H1 (cell line): ENCODE measurements around the gene PDE5A. TPM values are rescaled to one million over a fixed set of nuclear protein-coding genes. Genes with fewer than 3 reads are reported as not detected.

Experiments
- CTCF ChIA-PET: fragments of 300-600 bp; sonication (Branson Sonifier 250); formaldehyde crosslinking; loops from one replicate; lab custom pipeline; 2021; ENCODE audit not compliant: partially characterized antibody; lab: Charles Lee
- POLR2A ChIA-PET: fragments of 300-600 bp; sonication (Branson Sonifier 250); formaldehyde crosslinking; loops from one replicate; lab custom pipeline; 2021; ENCODE audit warnings: inconsistent platforms; ENCODE audit not compliant: partially characterized antibody; lab: Charles Lee
- DNase-seq, 2 experiments: peaks; one replicate each; pipeline versions ENCODE4 v3.0.0 to v3.0.0-alpha.2; 2010 to 2022; ENCODE audit warnings: low spot score in 2 of 2, low read depth in 1 of 2, mixed read lengths in 1 of 2
- FAIRE-seq: peaks from 2 replicates; lab custom pipeline; 2011; peaks lifted over from hg19 to GRCh38; lab: Jason Lieb, UNC
- H2AFZ ChIP-seq: 2 replicates; pipeline ENCODE4 v1.8.1; 2012; ENCODE audit warnings: low read length, inconsistent platforms
- H2AK5ac ChIP-seq: 2 replicates; pipeline ENCODE4 v1.6.1; 2013; ENCODE audit warnings: low read depth, low read length
- H2BK120ac ChIP-seq: replicated peaks from 2 replicates; pipeline ENCODE3; 2013; ENCODE audit warnings: low read depth, low read length, inconsistent platforms
- H2BK12ac ChIP-seq: 2 replicates; pipeline ENCODE4 v1.6.1; 2013; ENCODE audit warnings: low read depth, low read length
- H2BK15ac ChIP-seq: 2 replicates; pipeline ENCODE4 v1.6.1; 2013; ENCODE audit warnings: low read length
- H2BK20ac ChIP-seq: 2 replicates; pipeline ENCODE4 v1.6.1; 2013; ENCODE audit warnings: low read length
- H2BK5ac ChIP-seq: 2 replicates; pipeline ENCODE4 v1.6.1; 2013; ENCODE audit warnings: low read depth, low read length
- H3K14ac ChIP-seq: 2 replicates; pipeline ENCODE4 v1.6.1; 2013; ENCODE audit warnings: inconsistent platforms; ENCODE audit not compliant: insufficient read length
- H3K18ac ChIP-seq: 2 replicates; pipeline ENCODE4 v1.6.1; 2013; ENCODE audit warnings: low read length; ENCODE audit errors: extremely low read depth
- H3K23ac ChIP-seq: 2 replicates; pipeline ENCODE4 v1.6.1; 2013; ENCODE audit warnings: inconsistent platforms; ENCODE audit not compliant: insufficient read length
- H3K23me2 ChIP-seq: 2 replicates; pipeline ENCODE4 v1.6.1; 2013; ENCODE audit warnings: low read depth, low read length
- H3K27ac ChIP-seq: 2 replicates; pipeline ENCODE4 v1.6.1; 2011; ENCODE audit warnings: low read depth, low read length, inconsistent platforms
- H3K27me3 ChIP-seq, 4 experiments: replicated peaks in 1 of 4; 1 replicate in 1 of 4; 2 replicates in 3 of 4; pipeline versions ENCODE4 v1.6.1 to v1.8.1; 2011 to 2013; ENCODE audit warnings: low read length in 3 of 4, mild to moderate bottlenecking in 3 of 4, inconsistent platforms in 2 of 4, mixed read lengths in 2 of 4, moderate library complexity in 1 of 4; ENCODE audit not compliant: control insufficient read depth in 3 of 4, insufficient read depth in 3 of 4; ENCODE audit errors: extremely low read depth in 1 of 4
- H3K36me3 ChIP-seq, 4 experiments: 2 replicates each; pipeline versions ENCODE4 v1.6.1 to v1.8.1; 2011 to 2013; ENCODE audit warnings: mild to moderate bottlenecking in 4 of 4, low read length in 3 of 4, moderate library complexity in 2 of 4, control low read depth in 1 of 4, inconsistent platforms in 1 of 4; ENCODE audit not compliant: insufficient read depth in 4 of 4, control insufficient read depth in 2 of 4
- H3K4ac ChIP-seq: replicated peaks from 2 replicates; pipeline ENCODE3; 2013; ENCODE audit warnings: low read length, low read depth, mixed read lengths, inconsistent platforms; ENCODE audit not compliant: insufficient read length
- H3K4me1 ChIP-seq, 4 experiments: replicated peaks in 1 of 4; 1 replicate in 1 of 4; 2 replicates in 3 of 4; pipeline versions ENCODE4 v1.6.1 to v1.8.1; 2011 to 2013; ENCODE audit warnings: low read length in 3 of 4, inconsistent platforms in 2 of 4, mixed read lengths in 1 of 4; ENCODE audit not compliant: insufficient read depth in 4 of 4, control insufficient read depth in 3 of 4
- H3K4me2 ChIP-seq, 2 experiments: 2 replicates each; pipeline versions ENCODE4 v1.6.1 to v1.8.1; 2011 to 2013; ENCODE audit warnings: low read depth in 2 of 2, low read length in 2 of 2, control low read depth in 1 of 2, inconsistent platforms in 1 of 2, mild to moderate bottlenecking in 1 of 2; ENCODE audit not compliant: insufficient read depth in 1 of 2
- H3K4me3 ChIP-seq, 4 experiments: fragments of 200-600, 300-600 bp in 1 of 4; sonication (generic), shearing (Covaris generic), sonication (Bioruptor Twin) in 1 of 4; 2 replicates each; pipeline versions ENCODE4 v1.5.1 to v1.8.1; 2011 to 2016; ENCODE audit warnings: low read length in 4 of 4, low read depth in 3 of 4, control low read depth in 2 of 4, inconsistent platforms in 2 of 4, mild to moderate bottlenecking in 2 of 4, mixed read lengths in 1 of 4, moderate library complexity in 1 of 4; ENCODE audit not compliant: insufficient read depth in 2 of 4; ENCODE audit errors: extremely low read depth in 1 of 4
- H3K56ac ChIP-seq: replicated peaks from 2 replicates; pipeline ENCODE3; 2013; ENCODE audit warnings: low read depth, mild to moderate bottlenecking, mixed read lengths, low read length, inconsistent platforms; ENCODE audit not compliant: insufficient read length
- H3K79me1 ChIP-seq: 2 replicates; pipeline ENCODE4 v1.6.1; 2013; ENCODE audit warnings: low read depth, low read length, control low read depth
- H3K79me2 ChIP-seq, 2 experiments: 2 replicates each; pipeline versions ENCODE4 v1.6.1 to v1.8.1; 2012 to 2013; ENCODE audit warnings: low read length in 2 of 2, mild to moderate bottlenecking in 2 of 2, inconsistent platforms in 1 of 2; ENCODE audit not compliant: insufficient read depth in 2 of 2, control insufficient read depth in 1 of 2
- H3K9ac ChIP-seq, 4 experiments: replicated peaks in 1 of 4; 1 replicate in 1 of 4; 2 replicates in 3 of 4; pipeline versions ENCODE4 v1.6.1 to v1.8.1; 2011 to 2013; ENCODE audit warnings: low read depth in 3 of 4, low read length in 3 of 4, control low read depth in 2 of 4, mild to moderate bottlenecking in 2 of 4, moderate library complexity in 2 of 4, inconsistent platforms in 1 of 4; ENCODE audit errors: extremely low read depth in 1 of 4
- H3K9me3 ChIP-seq, 2 experiments: 2 replicates each; pipeline versions ENCODE4 v1.6.1 to v1.8.1; 2012 to 2013; ENCODE audit warnings: mild to moderate bottlenecking in 2 of 2, moderate library complexity in 2 of 2, control low read depth in 1 of 2, inconsistent platforms in 1 of 2, low read depth in 1 of 2, low read length in 1 of 2, mixed read lengths in 1 of 2; ENCODE audit not compliant: insufficient read depth in 2 of 2
- H4K20me1 ChIP-seq, 2 experiments: replicated peaks in 1 of 2; 2 replicates each; pipeline versions ENCODE3 to v1.8.1; 2011 to 2013; ENCODE audit warnings: inconsistent platforms in 2 of 2, low read length in 2 of 2, mild to moderate bottlenecking in 1 of 2; ENCODE audit not compliant: insufficient read depth in 2 of 2, control insufficient read depth in 1 of 2
- H4K5ac ChIP-seq: 2 replicates; pipeline ENCODE4 v1.6.1; 2013; ENCODE audit warnings: low read length, low read depth, mixed read lengths, inconsistent platforms; ENCODE audit not compliant: insufficient read length
- H4K8ac ChIP-seq: 2 replicates; pipeline ENCODE4 v1.8.0; 2013; ENCODE audit warnings: mild to moderate bottlenecking, moderate library complexity, low read length, inconsistent platforms; ENCODE audit not compliant: insufficient read depth; ENCODE audit errors: extremely low read depth
- H4K91ac ChIP-seq: replicated peaks from 2 replicates; pipeline ENCODE3; 2013; ENCODE audit warnings: low read length, mixed read lengths, inconsistent platforms; ENCODE audit not compliant: insufficient read length
- EZH2 ChIP-seq: fragments of 200-600 bp; sonication (generic); IDR thresholded peaks from 2 replicates; pipeline ENCODE4 v1.7.1; 2012; ENCODE audit warnings: low read depth, mild to moderate bottlenecking, moderate library complexity, low read length, inconsistent platforms; ENCODE audit not compliant: severe bottlenecking
- GTF2F1 ChIP-seq: IDR thresholded peaks from 2 replicates; pipeline ENCODE4 v1.6.1; 2012; ENCODE audit warnings: low read depth, low read length, improper control_type of control experiment, borderline replicate concordance
- HDAC6 ChIP-seq: IDR thresholded peaks from one replicate; pipeline ENCODE4 v1.7.1; 2012; ENCODE audit warnings: low read depth, mild to moderate bottlenecking, inconsistent platforms, low read length, moderate library complexity
- KDM4A ChIP-seq: IDR thresholded peaks from one replicate; pipeline ENCODE4 v1.7.1; 2012; ENCODE audit warnings: low read depth, mild to moderate bottlenecking, moderate library complexity, low read length, inconsistent platforms; ENCODE audit not compliant: severe bottlenecking
- NRF1 ChIP-seq: IDR thresholded peaks from 2 replicates; pipeline ENCODE4 v1.6.1; 2011; ENCODE audit warnings: mild to moderate bottlenecking, low read depth, low read length, improper control_type of control experiment
- POU5F1 ChIP-seq: IDR thresholded peaks from 2 replicates; pipeline ENCODE4 v1.6.1; 2011; ENCODE audit warnings: low read depth, mild to moderate bottlenecking, low read length, moderate library complexity
- SP2 ChIP-seq: IDR thresholded peaks from 2 replicates; pipeline ENCODE4 v1.6.1; 2012; ENCODE audit warnings: mild to moderate bottlenecking, low read length, inconsistent platforms
- TEAD4 ChIP-seq: IDR thresholded peaks from 2 replicates; pipeline ENCODE4 v1.6.1; 2012; ENCODE audit warnings: low read depth, low read length, inconsistent platforms, mixed read lengths
- polyA plus RNA-seq, 7 experiments: library from polyadenylated mRNA; depleted of rRNA in 3 of 7; stranded (reverse) in 5 of 7; unstranded in 2 of 7; fragments of >200 nt in 5 of 7; fragments of 200-250 nt in 2 of 7; gene quantifications; 1 replicate in 5 of 7; 2 replicates in 1 of 7; 4 replicates in 1 of 7; pipeline versions ENCODE4 v1.2.1 to v1.2.3, GENCODE V29; 2011 to 2013; ENCODE audit warnings: missing spikeins in 2 of 7, mixed read lengths in 2 of 7
- total RNA-seq: library from RNA; stranded (reverse); fragmentation: NEBNext Ultra II Directional; extraction: Animal tissue kit (Norgen Biotek cat#: 25700); gene quantifications from 2 replicates; pipeline ENCODE4 v1.2.1, GENCODE V29; 2021

Gene PDE5A
- total and polyA plus RNA-seq, 2 of the 8 experiments (the other 6 are each of a cell fraction or from before 2014, with no cell fraction given) = 5.6 to 32.4 TPM

DNA sequence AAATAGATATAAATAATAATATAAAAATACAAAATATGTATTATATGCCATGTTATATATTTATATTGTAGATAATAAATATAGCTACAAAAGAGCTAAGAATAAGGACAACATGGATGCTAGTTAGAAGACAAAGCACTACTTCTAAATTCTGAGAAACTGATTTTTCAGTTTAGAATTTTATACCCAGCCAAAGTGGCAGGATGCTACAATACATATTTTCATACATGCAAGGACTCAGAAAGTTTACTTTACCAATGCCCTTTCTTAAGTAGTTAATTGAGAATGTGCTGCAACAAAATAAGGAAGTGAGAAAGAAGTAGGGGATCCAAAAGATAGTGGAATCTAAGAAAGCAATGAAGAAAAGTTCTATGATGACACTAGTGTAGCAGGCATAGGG lies 64.5 kb downstream of the PDE5A start:
- CTCF ChIA-PET = no interaction called here
- Histone ChIP-seq H2BK15ac (no peak overlapping the region), H2AK5ac (no peak overlapping the region), H2AFZ (no peak overlapping the region), H3K4me3 (no peak overlapping the region), H3K14ac (no peak overlapping the region), H3K27ac (no peak overlapping the region), H3K18ac (no peak overlapping the region), H2BK12ac (no peak overlapping the region), H3K4ac (no peak overlapping the region), H3K79me1 (no peaks in the 10 kb centered on the region; the same call in 1 of the 2 replicates), H3K27me3 (no peaks in the 10 kb centered on the region), H3K56ac (no peak overlapping the region), H3K79me2 (no peaks in the 10 kb centered on the region), H2BK120ac (no peak overlapping the region), H3K4me1 (no peaks in the 10 kb centered on the region), H4K20me1 (no peaks in the 10 kb centered on the region), H4K5ac (no peak overlapping the region), H2BK5ac (no peak overlapping the region), H2BK20ac (no peak overlapping the region), H3K36me3 (peaks cover 0 to 20% (median 9%) of the 10 kb centered on the region in 4 experiments; a peak in 3 of 8 replicates), H4K8ac (no peak overlapping the region), H4K91ac (no peak overlapping the region), H3K23me2 (no peaks in the 10 kb centered on the region), H3K9me3 (peaks cover 5 to 12% of the 10 kb centered on the region in 2 experiments; a peak in 2 of 4 replicates), H3K23ac (no peak overlapping the region), H3K4me2 (no peak overlapping the region), H3K9ac (no peak overlapping the region)
- TF ChIP-seq KDM4A (no peak), EZH2 (no peak), HDAC6 (no peak), SP2 (no peak), POU5F1 (no peak), GTF2F1 (no peak), TEAD4 (no peak), NRF1 (no peak)
- FAIRE-seq (no peak), DNase-seq (no peak)
- POLR2A ChIA-PET = no interaction called here
